Ascending aorta (tissue), 2 donors: ENCODE measurements around the gene SELPLG. TPM values are rescaled to one million over a fixed set of nuclear protein-coding genes. Genes with fewer than 3 reads are reported as not detected.
"Not testable (repeated sequence)": the region's sequence is repeated elsewhere in the genome, so short reads cannot be mapped to it uniquely, and the experiment has no call there.

Experiments
- DNase-seq, 2 donors: peaks; one replicate each; pipeline ENCODE4 v3.0.0-alpha.2; 2019; ENCODE audit warnings: low spot score in 2 of 2
- H3K27ac ChIP-seq, 2 donors: fragments of 200-600 bp; sonication (generic); one replicate each; pipeline ENCODE4 v1.5.1; 2016 to 2017; ENCODE audit warnings: mild to moderate bottlenecking in 1 of 2
- H3K27me3 ChIP-seq: fragments of 200-600 bp; sonication (generic); one replicate; pipeline ENCODE4 v1.5.1; 2017
- H3K36me3 ChIP-seq, 2 donors: fragments of 200-600 bp; sonication (generic); one replicate each; pipeline ENCODE4 v1.5.1; 2016
- H3K4me1 ChIP-seq, 2 donors: fragments of 200-600 bp; sonication (generic); one replicate each; pipeline ENCODE4 v1.5.1; 2016 to 2017; ENCODE audit warnings: mild to moderate bottlenecking in 1 of 2
- H3K4me3 ChIP-seq, 2 donors: fragments of 200-600 bp; sonication (generic); one replicate each; pipeline ENCODE4 v1.5.1; 2016 to 2017; ENCODE audit warnings: mild to moderate bottlenecking in 1 of 2
- H3K9me3 ChIP-seq, 2 donors: fragments of 200-600 bp; sonication (generic); one replicate each; pipeline ENCODE4 v1.5.1; 2016
- CTCF ChIP-seq, 3 experiments: fragments of 200-600 bp in 2 of 3; fragments of 450-650 bp in 1 of 3; sonication (generic) in 2 of 3; IDR thresholded peaks; one replicate each; pipeline ENCODE4 v1.5.1; 2016 to 2019; ENCODE audit warnings: antibody characterized with exemption in 3 of 3, mild to moderate bottlenecking in 1 of 3, moderate library complexity in 1 of 3
- intact Hi-C: fragments of 100-400 bp; cut with DNase I; formaldehyde crosslinking; loops from one replicate; pipeline ENCODE4 v1.15.1; 2023
- total RNA-seq: library from RNA; depleted of rRNA; stranded (reverse); fragments of >200 nt; gene quantifications from one replicate; pipeline ENCODE4 v1.1.0, GENCODE V29; 2016

Gene SELPLG
- total RNA-seq, 1 donor from 2014 or later: 2.6 TPM

GRCh38 chr12:108594960-108595710 lies 38.6 kb downstream of the SELPLG start:
- intact Hi-C loops: no loop called here
- TF ChIP-seq CTCF (IDR thresholded peaks at IDR 0.05): no peak
- no peaks in the 10 kb centered on the region for H3K9me3 ChIP-seq
- no peaks in the 10 kb centered on the region for H3K4me1 ChIP-seq
- DNase-seq: no peak
- no peak overlapping the region for H3K27ac ChIP-seq
- H3K36me3 ChIP-seq: no peaks in the 10 kb centered on the region
- no peaks in the 10 kb centered on the region for H3K27me3 ChIP-seq
- no peak overlapping the region for H3K4me3 ChIP-seq

GRCh38 chr12:108594323-108594903 lies 39.3 kb downstream of the SELPLG start:
- TF ChIP-seq CTCF (IDR thresholded peaks at IDR 0.05): no peak
- H3K9me3 ChIP-seq: no peaks in the 10 kb centered on the region
- H3K36me3 ChIP-seq: no peaks in the 10 kb centered on the region
- H3K27ac ChIP-seq: no peak overlapping the region
- no peak overlapping the region for H3K4me3 ChIP-seq
- intact Hi-C loops: no loop called here
- DNase-seq: no peak
- no peaks in the 10 kb centered on the region for H3K27me3 ChIP-seq
- no peaks in the 10 kb centered on the region for H3K4me1 ChIP-seq

GRCh38 chr12:108592033-108592909 lies 41.4 kb downstream of the SELPLG start:
- H3K4me3 ChIP-seq: no peak overlapping the region
- H3K27me3 ChIP-seq: no peaks in the 10 kb centered on the region
- no peaks in the 10 kb centered on the region for H3K4me1 ChIP-seq
- H3K27ac ChIP-seq: no peak overlapping the region
- intact Hi-C loops: no loop called here
- H3K9me3 ChIP-seq: no peaks in the 10 kb centered on the region
- no peak for DNase-seq
- no peak for TF ChIP-seq CTCF (IDR thresholded peaks at IDR 0.05)
- H3K36me3 ChIP-seq: no peaks in the 10 kb centered on the region

- no peaks in the 10 kb centered on the region for H3K27me3 ChIP-seq
- H3K27ac ChIP-seq: no peak overlapping the region
- no peaks in the 10 kb centered on the region for H3K9me3 ChIP-seq
- no peak for TF ChIP-seq CTCF (IDR thresholded peaks at IDR 0.05)
- no peaks in the 10 kb centered on the region for H3K4me1 ChIP-seq
- no peak overlapping the region for H3K4me3 ChIP-seq
- H3K36me3 ChIP-seq: no peaks in the 10 kb centered on the region
- no peak for DNase-seq
- intact Hi-C loops: no loop called here
Observed at GRCh38 chr12:108591267-108591980, 42.3 kb downstream of the SELPLG start.

GRCh38 chr12:108590463-108590862 lies 43.2 kb downstream of the SELPLG start:
- DNase-seq, H3K4me1 ChIP-seq, H3K4me3 ChIP-seq, H3K9me3 ChIP-seq, H3K36me3 ChIP-seq, intact Hi-C loops, H3K27ac ChIP-seq, H3K27me3 ChIP-seq: not testable (repeated sequence)
